HepG2 (cell line): ENCODE results near the gene MPIG6B. TPM values are rescaled to one million over a fixed set of nuclear protein-coding genes. Genes with fewer than 3 reads are reported as not detected.

Experiments
- ATAC-seq: fragments of 200-7000 bp; cut with Tn5 transposase; 3 replicates; pipeline ENCODE4 v1.9.1; 2020; ENCODE audit warnings: mild to moderate bottlenecking, moderate library complexity
- BruUV-seq: library from RNA; stranded (reverse); fragments of 400-500 nt; replicated peaks from 2 replicates; lab custom pipeline; 2021; lab: Mats Ljungman, UMichigan
- CTCF ChIA-PET: fragments of 300-600 bp; formaldehyde crosslinking; extraction: SDS; loops from one replicate; lab custom pipeline; 2021; ENCODE audit warnings: low total read pairs, inconsistent platforms, low intra/inter-chr PET ratio; lab: Yijun Ruan, JAX
- POLR2A ChIA-PET: fragments of 350-600 bp; sonication (Branson Sonifier 250); formaldehyde crosslinking; loops from one replicate; lab custom pipeline; 2020; ENCODE audit warnings: antibody characterized with exemption, inconsistent platforms; lab: Yijun Ruan, JAX
- DNase-seq: peaks from one replicate; pipeline ENCODE4 v3.0.0-alpha.2; 2015; ENCODE audit warnings: low spot score
- FAIRE-seq: peaks from 3 replicates; lab custom pipeline; 2011; peaks lifted over from hg19 to GRCh38; lab: Jason Lieb, UNC
- H2AFZ ChIP-seq: one replicate; pipeline ENCODE4 v1.6.1; 2011; ENCODE audit warnings: low read length, inconsistent platforms
- H3K27ac ChIP-seq: fragments of 300-600 bp; 3 replicates; pipeline ENCODE4 v1.8.0; 2011; ENCODE audit warnings: mixed run types, mild to moderate bottlenecking, mixed read lengths, low read length, inconsistent platforms; ENCODE audit not compliant: insufficient read depth; ENCODE audit errors: extremely low read length
- H3K27me3 ChIP-seq, 2 experiments: fragments of 200-600 bp in 1 of 2; 2 replicates in 1 of 2; 3 replicates in 1 of 2; pipeline versions ENCODE4 v1.6.0 to v1.8.0; 2011; ENCODE audit warnings: low read length in 2 of 2, mild to moderate bottlenecking in 2 of 2, moderate library complexity in 2 of 2, inconsistent platforms in 1 of 2; ENCODE audit not compliant: insufficient read depth in 2 of 2, control insufficient read depth in 1 of 2
- H3K36me3 ChIP-seq, 2 experiments: fragments of 200-600 bp in 1 of 2; replicated peaks in 1 of 2; 2 replicates in 1 of 2; 3 replicates in 1 of 2; pipeline versions ENCODE4 v1.5.1 to v1.8.0; 2011; ENCODE audit warnings: low read length in 2 of 2, inconsistent platforms in 1 of 2; ENCODE audit not compliant: insufficient read depth in 2 of 2, control insufficient read depth in 1 of 2
- H3K4me1 ChIP-seq: 2 replicates; pipeline ENCODE4 v1.5.1; 2012; ENCODE audit warnings: low read length, inconsistent platforms; ENCODE audit not compliant: insufficient read depth
- H3K4me2 ChIP-seq: 2 replicates; pipeline ENCODE4 v1.6.0; 2011; ENCODE audit warnings: low read depth, low read length, inconsistent platforms
- H3K4me3 ChIP-seq, 3 experiments: fragments of 200-600 bp in 1 of 3; sonication (generic), shearing (Covaris generic) in 1 of 3; replicated peaks in 1 of 3; 2 replicates each; pipeline ENCODE4 v1.5.1; 2011 to 2016; ENCODE audit warnings: low read length in 3 of 3, inconsistent platforms in 2 of 3, low read depth in 2 of 3, mild to moderate bottlenecking in 2 of 3, control low read depth in 1 of 3, mixed read lengths in 1 of 3; ENCODE audit not compliant: insufficient read depth in 1 of 3
- H3K79me2 ChIP-seq: one replicate; pipeline ENCODE4 v1.6.1; 2011; ENCODE audit warnings: low read length, inconsistent platforms; ENCODE audit not compliant: insufficient read depth
- H3K9ac ChIP-seq: 2 replicates; pipeline ENCODE4 v1.6.0; 2011; ENCODE audit warnings: mild to moderate bottlenecking, low read depth, low read length, inconsistent platforms; ENCODE audit not compliant: insufficient read depth
- H3K9me3 ChIP-seq: 2 replicates; pipeline ENCODE4 v1.5.1; 2012; ENCODE audit warnings: mild to moderate bottlenecking, low read length
- H4K20me1 ChIP-seq: 2 replicates; pipeline ENCODE4 v1.6.0; 2011; ENCODE audit warnings: inconsistent platforms, mild to moderate bottlenecking, low read length, moderate library complexity; ENCODE audit not compliant: insufficient read depth
- CHD4 ChIP-seq: fragments of 200-600 bp; sonication (generic); IDR thresholded peaks from 2 replicates; pipeline ENCODE4 v1.7.0; 2017; ENCODE audit warnings: mild to moderate bottlenecking, low read length, borderline replicate concordance
- FOXM1 ChIP-seq: sonication (generic); formaldehyde crosslinking; IDR thresholded peaks from 2 replicates; pipeline ENCODE4 v1.5.0; 2020; ENCODE audit warnings: missing genetic modification reagents
- TBX3 ChIP-seq: fragments of 450-650 bp; IDR thresholded peaks from 2 replicates; pipeline ENCODE4 v1.6.1; 2017; ENCODE audit warnings: antibody characterized with exemption, mild to moderate bottlenecking, inconsistent platforms, borderline replicate concordance
- ZBTB3 ChIP-seq: sonication (generic); formaldehyde crosslinking; IDR thresholded peaks from 2 replicates; pipeline ENCODE4 v1.4.0; 2020; ENCODE audit warnings: low read depth, mild to moderate bottlenecking, moderate library complexity, missing genetic modification reagents, borderline replicate concordance
- ZNF333 ChIP-seq: sonication (generic); formaldehyde crosslinking; IDR thresholded peaks from 2 replicates; pipeline ENCODE4 v1.4.0; 2020; ENCODE audit warnings: mild to moderate bottlenecking, missing genetic modification reagents, borderline replicate concordance
- ZNF674 ChIP-seq: sonication (generic); formaldehyde crosslinking; IDR thresholded peaks from 2 replicates; pipeline ENCODE4 v1.5.0; 2020; ENCODE audit warnings: low read depth, mild to moderate bottlenecking, missing genetic modification reagents
- WGBS: methylation state at CpG from one replicate; pipeline ENCODE4 v1.1.6; 2017; ENCODE audit warnings: low lambda C conversion rate; 5-methylcytosine and 5-hydroxymethylcytosine counted together
- in situ Hi-C: cut with HindIII; loops from 2 replicates; pipeline ENCODE4 v1.10.0; 2017; ENCODE audit warnings: low pct_unique_long_range_greater_than_20kb; ENCODE audit not compliant: extremely low pct_ligation_motif_present
- intact Hi-C: fragments of 100-400 bp; cut with micrococcal nuclease; formaldehyde crosslinking; loops from one replicate; pipeline ENCODE4 v1.10.0; 2022; ENCODE audit not compliant: unreplicated experiment
- polyA plus RNA-seq, 8 experiments: library from polyadenylated mRNA; depleted of rRNA in 3 of 8; stranded (reverse) in 7 of 8; unstranded in 1 of 8; fragments of >200 nt; fragmentation: Illumina TruSeq in 4 of 8; extraction: Trizol in 4 of 8; gene quantifications; 2 replicates each; pipeline versions ENCODE4 v1.2.1 to v1.2.3, GENCODE V29; 2011 to 2016; ENCODE audit warnings: low read depth in 4 of 8, missing spikeins in 1 of 8, mixed read lengths in 1 of 8; ENCODE audit not compliant: insufficient read depth in 1 of 8
- total RNA-seq, 5 experiments: library from RNA; depleted of rRNA; stranded (reverse); fragments of >200 nt; fragmentation: Illumina TruSeq; extraction: Trizol; gene quantifications; 2 replicates each; pipeline ENCODE4 v1.2.3, GENCODE V29; 2016; ENCODE audit warnings: low read depth in 1 of 5
- TF ChIP-seq, protein P1 (sequence below): sonication (generic); formaldehyde crosslinking; conservative IDR thresholded peaks from 2 replicates; pipeline ENCODE4 v1.4.0; 2020; ENCODE audit warnings: mild to moderate bottlenecking, missing genetic modification reagents, moderate library complexity
- TF ChIP-seq, protein P2 (sequence below): sonication (generic); formaldehyde crosslinking; IDR thresholded peaks from 2 replicates; pipeline ENCODE4 v1.9.0; 2021; ENCODE audit warnings: missing genetic modification reagents, borderline replicate concordance

The MPIG6B gene
- total and polyA plus RNA-seq, 2 of the 13 experiments (the other 11 are each of a cell fraction or from before 2014, with no cell fraction given) = not detected

DNA sequence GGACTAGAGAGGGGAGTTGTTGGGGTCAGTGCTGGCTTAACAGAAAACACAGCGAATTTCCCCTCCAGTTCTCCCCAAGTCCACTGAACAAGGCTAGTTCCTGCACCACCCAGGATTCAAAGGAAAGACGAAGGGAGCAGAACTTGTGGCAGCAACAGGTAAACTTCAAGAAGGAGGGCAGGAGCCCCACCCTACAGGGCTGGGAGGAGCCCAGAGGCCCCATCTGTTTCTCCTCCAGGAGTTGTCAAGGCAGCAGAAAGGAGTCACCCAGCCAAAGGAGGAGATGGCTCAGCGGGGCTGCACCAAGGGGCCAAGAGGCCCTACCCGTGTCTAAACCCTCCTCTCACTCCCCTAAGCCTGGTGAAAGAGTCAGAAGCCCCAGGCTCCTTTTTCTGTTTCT is 41.0 kb downstream of the MPIG6B start:
- intact Hi-C loops = no loop called here
- no TSS peak for BruUV-seq

DNA sequence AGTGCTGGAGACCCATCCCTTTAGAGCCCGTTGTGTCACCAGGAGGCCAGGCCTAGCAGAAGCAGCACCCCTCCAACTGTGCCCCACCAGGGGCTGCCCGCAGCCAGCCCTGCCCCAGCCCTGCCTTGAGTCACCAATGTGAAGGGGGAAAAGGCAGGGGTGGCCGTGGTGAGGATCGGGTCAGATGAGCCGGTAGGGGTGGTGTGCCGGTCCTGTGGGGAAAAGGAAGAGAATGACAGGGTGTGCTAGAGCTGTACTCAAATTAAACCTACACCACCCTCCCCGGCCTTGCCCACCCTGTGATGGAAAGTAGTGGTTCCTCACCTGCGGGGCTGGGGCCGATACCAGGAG is 42.4 kb downstream of the MPIG6B start:
- H3K4me1 ChIP-seq = peaks cover 57% of the 10 kb centered on the region
- intact Hi-C loops = no loop called here
- peak overlapping the region; percentile 90 for H3K4me2 ChIP-seq
- peaks cover 0 to 1% of the 10 kb centered on the region in 2 experiments; a peak in 2 of 5 replicates for H3K36me3 ChIP-seq
- H3K79me2 ChIP-seq = no peaks in the 10 kb centered on the region
- H3K4me3 ChIP-seq = peak overlapping the region; percentile 46 to 74 (median 56); a peak in 4 of 6 replicates
- FAIRE-seq (no peak), ATAC-seq (no peak), DNase-seq (no peak)
- H4K20me1 ChIP-seq = no peaks in the 10 kb centered on the region
- H2AFZ ChIP-seq = no peak overlapping the region
- H3K9me3 ChIP-seq = no peaks in the 10 kb centered on the region
- in situ Hi-C loops = loop anchor here (5.0 kb wide), 2 partner anchors 33 to 83 kb away; partner anchors contain the start of gene LY6G5C
- TF ChIP-seq TBX3 (no peak), ZNF333 (CRISPR knock-in tag) (0 out of 2 replicates have a peak, but pooled peaks have one; percentile 7), ZBTB3 (CRISPR knock-in tag) (no peak), FOXM1 (no peak), CHD4 (no peak)
- TF ChIP-seq, protein P1, sequence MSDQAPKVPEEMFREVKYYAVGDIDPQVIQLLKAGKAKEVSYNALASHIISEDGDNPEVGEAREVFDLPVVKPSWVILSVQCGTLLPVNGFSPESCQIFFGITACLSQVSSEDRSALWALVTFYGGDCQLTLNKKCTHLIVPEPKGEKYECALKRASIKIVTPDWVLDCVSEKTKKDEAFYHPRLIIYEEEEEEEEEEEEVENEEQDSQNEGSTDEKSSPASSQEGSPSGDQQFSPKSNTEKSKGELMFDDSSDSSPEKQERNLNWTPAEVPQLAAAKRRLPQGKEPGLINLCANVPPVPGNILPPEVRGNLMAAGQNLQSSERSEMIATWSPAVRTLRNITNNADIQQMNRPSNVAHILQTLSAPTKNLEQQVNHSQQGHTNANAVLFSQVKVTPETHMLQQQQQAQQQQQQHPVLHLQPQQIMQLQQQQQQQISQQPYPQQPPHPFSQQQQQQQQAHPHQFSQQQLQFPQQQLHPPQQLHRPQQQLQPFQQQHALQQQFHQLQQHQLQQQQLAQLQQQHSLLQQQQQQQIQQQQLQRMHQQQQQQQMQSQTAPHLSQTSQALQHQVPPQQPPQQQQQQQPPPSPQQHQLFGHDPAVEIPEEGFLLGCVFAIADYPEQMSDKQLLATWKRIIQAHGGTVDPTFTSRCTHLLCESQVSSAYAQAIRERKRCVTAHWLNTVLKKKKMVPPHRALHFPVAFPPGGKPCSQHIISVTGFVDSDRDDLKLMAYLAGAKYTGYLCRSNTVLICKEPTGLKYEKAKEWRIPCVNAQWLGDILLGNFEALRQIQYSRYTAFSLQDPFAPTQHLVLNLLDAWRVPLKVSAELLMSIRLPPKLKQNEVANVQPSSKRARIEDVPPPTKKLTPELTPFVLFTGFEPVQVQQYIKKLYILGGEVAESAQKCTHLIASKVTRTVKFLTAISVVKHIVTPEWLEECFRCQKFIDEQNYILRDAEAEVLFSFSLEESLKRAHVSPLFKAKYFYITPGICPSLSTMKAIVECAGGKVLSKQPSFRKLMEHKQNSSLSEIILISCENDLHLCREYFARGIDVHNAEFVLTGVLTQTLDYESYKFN (CRISPR knock-in tag) = 0 out of 2 replicates have a peak, but pooled peaks have one; percentile 0
- TF ChIP-seq, protein P2, sequence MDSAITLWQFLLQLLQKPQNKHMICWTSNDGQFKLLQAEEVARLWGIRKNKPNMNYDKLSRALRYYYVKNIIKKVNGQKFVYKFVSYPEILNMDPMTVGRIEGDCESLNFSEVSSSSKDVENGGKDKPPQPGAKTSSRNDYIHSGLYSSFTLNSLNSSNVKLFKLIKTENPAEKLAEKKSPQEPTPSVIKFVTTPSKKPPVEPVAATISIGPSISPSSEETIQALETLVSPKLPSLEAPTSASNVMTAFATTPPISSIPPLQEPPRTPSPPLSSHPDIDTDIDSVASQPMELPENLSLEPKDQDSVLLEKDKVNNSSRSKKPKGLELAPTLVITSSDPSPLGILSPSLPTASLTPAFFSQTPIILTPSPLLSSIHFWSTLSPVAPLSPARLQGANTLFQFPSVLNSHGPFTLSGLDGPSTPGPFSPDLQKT (CRISPR knock-in tag) = no peak
- peak overlapping the region; percentile 66 for H3K9ac ChIP-seq
- ChIA-PET POLR2A (interaction anchor here (0.9 to 2.3 kb wide), 23 partner anchors 10 to 156 kb away, joined by 3 to 172 read pairs (median 7); partner anchors contain the start of genes ABHD16A, APOM, BAG6 and CLIC1), CTCF (no interaction called here)
- 88% methylated on average over 9 of the region's 9 CpGs for WGBS
- BruUV-seq = no TSS peak
- no peaks in the 10 kb centered on the region for H3K27me3 ChIP-seq
- H3K27ac ChIP-seq = no peak overlapping the region

More for the DNA sequence above, 41.0 kb downstream of the MPIG6B start:
- no peak overlapping the region for H2AFZ ChIP-seq
- H3K36me3 ChIP-seq = peaks cover 0 to 2% of the 10 kb centered on the region in 2 experiments; a peak in 3 of 5 replicates
- H3K27me3 ChIP-seq = no peaks in the 10 kb centered on the region
- no peak overlapping the region for H3K27ac ChIP-seq
- ChIA-PET POLR2A (interaction anchor here (1.6 kb wide), 1 partner anchor 27 kb away, joined by 10 read pairs; the partner anchor contains the start of gene CLIC1), CTCF (no interaction called here)
- H3K79me2 ChIP-seq = no peaks in the 10 kb centered on the region
- H4K20me1 ChIP-seq = no peaks in the 10 kb centered on the region
- H3K4me3 ChIP-seq = no peak overlapping the region
- in situ Hi-C loops = no loop called here
- DNase-seq = no peak
- WGBS = 94% methylated on average over 4 of the region's 4 CpGs
- TF ChIP-seq ZNF674 = no peak
- no peak for ATAC-seq
- FAIRE-seq = no peak
- no peak overlapping the region for H3K4me2 ChIP-seq
- no peak overlapping the region for H3K9ac ChIP-seq
- peaks cover 47% of the 10 kb centered on the region for H3K4me1 ChIP-seq
- no peaks in the 10 kb centered on the region for H3K9me3 ChIP-seq
